Lung (tissue), 16 donors: ENCODE data around the gene AIFM3. TPM values are rescaled to one million over a fixed set of nuclear protein-coding genes. Genes with fewer than 3 reads are reported as not detected.
A peak's percentile ranks its signal among the peaks of the same experiment; 100 is the strongest.

ENCODE experiments used
- ATAC-seq: fragments of 200-7000 bp; cut with Tn5 transposase; one replicate; pipeline ENCODE4 v1.9.1; 2020; ENCODE audit warnings: moderate number of reproducible peaks; ENCODE audit not compliant: insufficient read depth, low FRiP score
- DNase-seq, 3 donors: peaks; one replicate each; pipeline ENCODE4 v3.0.0-alpha.2; 2013 to 2017
- H3K27ac ChIP-seq, 2 donors: one replicate each; pipeline ENCODE4 v1.5.1; 2013; ENCODE audit warnings: mild to moderate bottlenecking in 2 of 2, moderate library complexity in 2 of 2, control low read depth in 1 of 2, inconsistent platforms in 1 of 2, low read depth in 1 of 2, low read length in 1 of 2
- H3K27me3 ChIP-seq, 3 donors: one replicate each; pipeline ENCODE4 v1.5.1; 2013; ENCODE audit warnings: low read length in 2 of 3; ENCODE audit not compliant: control insufficient read depth in 3 of 3, insufficient read depth in 3 of 3
- H3K36me3 ChIP-seq, 4 donors: one replicate each; pipeline ENCODE4 v1.5.1; 2013; ENCODE audit warnings: low read length in 4 of 4, mild to moderate bottlenecking in 1 of 4, moderate library complexity in 1 of 4; ENCODE audit not compliant: control insufficient read depth in 4 of 4, insufficient read depth in 4 of 4
- H3K4me1 ChIP-seq, 5 donors: one replicate each; pipeline ENCODE4 v1.5.1; 2013; ENCODE audit warnings: low read length in 5 of 5, mild to moderate bottlenecking in 2 of 5, moderate library complexity in 1 of 5; ENCODE audit not compliant: control insufficient read depth in 5 of 5, insufficient read depth in 5 of 5
- H3K4me3 ChIP-seq: one replicate; pipeline ENCODE4 v1.5.1; 2013; ENCODE audit warnings: mild to moderate bottlenecking, control low read depth, moderate library complexity
- H3K9ac ChIP-seq, 2 donors: one replicate each; pipeline ENCODE4 v1.5.1; 2013; ENCODE audit warnings: low read length in 2 of 2, control low read depth in 1 of 2; ENCODE audit not compliant: insufficient read depth in 1 of 2
- H3K9me3 ChIP-seq, 4 donors: one replicate each; pipeline ENCODE4 v1.5.1; 2013; ENCODE audit warnings: low read length in 3 of 4, mild to moderate bottlenecking in 1 of 4, moderate library complexity in 1 of 4; ENCODE audit not compliant: control insufficient read depth in 4 of 4, insufficient read depth in 3 of 4
- CTCF ChIP-seq: IDR thresholded peaks from 2 replicates; pipeline ENCODE4 v1.5.1; 2012; ENCODE audit warnings: mild to moderate bottlenecking; ENCODE audit errors: control extremely low read depth, extremely low read depth
- WGBS, 2 donors: extraction: QIAGEN DNeasy Blood & Tissue Kit; methylation state at CpG; one replicate each; pipeline ENCODE4 v1.1.7; 2013; 5-methylcytosine and 5-hydroxymethylcytosine counted together
- long read RNA-seq, 5 donors: transcript quantifications; one replicate each; lab custom pipeline, GENCODE V29; 2026
- polyA plus RNA-seq, 2 donors: library from polyadenylated mRNA; stranded (reverse); fragments of 200-250 nt; gene quantifications; one replicate each; pipeline ENCODE4 v1.2.1, GENCODE V29; 2013
- total RNA-seq, 2 donors: library from RNA; depleted of rRNA in 1 of 2; stranded (reverse); fragments of >200 nt in 1 of 2; gene quantifications; one replicate each; pipeline ENCODE4 v1.2.1, GENCODE V29; 2014 to 2021
- donor health status: control.
- donor health status: control.
- donor health status: Bipolar disorder and iron deficiency.
- donor health status: healthy.
- donor health status: DM: yes; HTN: yes; CAD: no.

Gene AIFM3, protein sequence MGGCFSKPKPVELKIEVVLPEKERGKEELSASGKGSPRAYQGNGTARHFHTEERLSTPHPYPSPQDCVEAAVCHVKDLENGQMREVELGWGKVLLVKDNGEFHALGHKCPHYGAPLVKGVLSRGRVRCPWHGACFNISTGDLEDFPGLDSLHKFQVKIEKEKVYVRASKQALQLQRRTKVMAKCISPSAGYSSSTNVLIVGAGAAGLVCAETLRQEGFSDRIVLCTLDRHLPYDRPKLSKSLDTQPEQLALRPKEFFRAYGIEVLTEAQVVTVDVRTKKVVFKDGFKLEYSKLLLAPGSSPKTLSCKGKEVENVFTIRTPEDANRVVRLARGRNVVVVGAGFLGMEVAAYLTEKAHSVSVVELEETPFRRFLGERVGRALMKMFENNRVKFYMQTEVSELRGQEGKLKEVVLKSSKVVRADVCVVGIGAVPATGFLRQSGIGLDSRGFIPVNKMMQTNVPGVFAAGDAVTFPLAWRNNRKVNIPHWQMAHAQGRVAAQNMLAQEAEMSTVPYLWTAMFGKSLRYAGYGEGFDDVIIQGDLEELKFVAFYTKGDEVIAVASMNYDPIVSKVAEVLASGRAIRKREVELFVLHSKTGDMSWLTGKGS
- 1 to 10 TPM in 1 of 2 donors, under 1 TPM in 1; 0.48 to 7.5 TPM for total RNA-seq
- polyA plus RNA-seq = 1 to 10 TPM; 3.6 to 6.0 TPM
- long read RNA-seq, donor 1 = 0 reads
- long read RNA-seq, donor 2 = 0 reads
- long read RNA-seq, donor 3 = 0 reads
- long read RNA-seq, donor 4 = 0 reads
- long read RNA-seq, donor 5 = 0 reads

DNA sequence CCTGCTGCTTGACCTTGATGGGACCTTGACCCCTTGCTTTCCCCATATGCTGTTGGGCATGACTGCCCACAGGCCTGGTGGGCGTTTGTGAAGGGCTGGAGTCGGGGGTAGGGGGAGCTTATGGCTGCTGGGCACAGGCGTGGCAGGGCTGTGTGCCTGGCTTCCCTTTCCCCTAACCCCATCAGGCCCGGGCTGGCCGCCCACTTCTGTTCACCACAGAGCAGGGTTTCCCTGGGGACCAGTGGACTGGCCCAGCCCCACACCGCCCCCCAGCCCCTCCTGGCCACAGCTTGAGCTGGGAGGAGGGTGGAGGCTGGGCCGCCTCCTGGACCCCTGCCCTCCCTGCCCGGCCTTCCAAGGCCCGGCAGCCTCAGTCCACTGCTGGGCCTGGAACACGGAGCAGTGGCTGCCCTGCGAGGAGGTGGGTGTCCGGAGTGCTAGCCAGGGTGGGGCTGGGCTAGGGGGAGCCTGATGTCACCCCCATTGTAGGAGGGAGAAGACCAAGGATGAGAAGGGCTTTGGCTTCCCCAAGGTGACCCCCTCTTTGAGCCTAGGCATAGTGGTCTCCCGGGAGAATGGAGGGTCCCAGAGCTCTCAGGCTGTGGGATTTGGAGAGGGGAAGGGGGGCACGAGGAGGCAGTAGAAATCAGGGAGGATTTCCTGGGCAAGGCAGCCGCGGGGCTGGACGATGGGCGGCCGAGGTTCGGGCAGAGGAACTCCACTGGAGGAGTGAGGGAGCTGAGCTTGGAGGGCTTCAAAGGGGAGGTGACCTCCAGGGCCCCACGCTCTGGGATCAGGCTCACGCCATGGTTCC is at the start of gene AIFM3:
Gene AIFM3, plus strand, starts transcription at position 373 of the 814 bp plus-strand sequence. CDS start 690 bp downstream, outside the sequence.
- H3K9ac ChIP-seq = no peak within 1 kb of the TSS

GRCh38 chr22:20918663-20919218 is 48.3 kb upstream of the AIFM3 start:
- ATAC-seq = no peak
- 1 to 2% methylated on average over 19 of the region's 19 CpGs for WGBS, 2 donors
- no peaks in the 10 kb centered on the region for H3K9me3 ChIP-seq
- H3K36me3 ChIP-seq = peaks cover 0 to 9% (median under 1%) of the 10 kb centered on the region in 4 donors
- no peaks in the 10 kb centered on the region for H3K27me3 ChIP-seq
- no peak overlapping the region for H3K27ac ChIP-seq
- DNase-seq = peak in 2 of 3 donors; percentile 1 to 19
- no peak for TF ChIP-seq CTCF
- peaks cover 0 to 15% (median 5%) of the 10 kb centered on the region in 5 donors for H3K4me1 ChIP-seq
- peak overlapping the region; percentile 52 for H3K4me3 ChIP-seq
- H3K9ac ChIP-seq = peak overlapping the region; percentile 15 to 52

More for the DNA sequence above, at the start of gene AIFM3:
- WGBS, 2 donors = 66 to 72% methylated on average over 21 to 22 of the region's 22 CpGs
- no peak for DNase-seq
- Histone ChIP-seq H3K4me3 (no peak within 1 kb of the TSS), H3K27me3 (peaks cover 0 to 16% (median 5%) of the 10 kb centered on the region in 3 donors), H3K4me1 (peaks cover 0 to 3% (median 0%) of the 10 kb centered on the region in 5 donors), H3K36me3 (no peaks in the 10 kb centered on the region), H3K27ac (no peak within 1 kb of the TSS), H3K9me3 (no peaks in the 10 kb centered on the region)
- ATAC-seq = no peak
- TF ChIP-seq CTCF = no peak

- H3K9ac ChIP-seq = peak overlapping the region; percentile 1 to 51
- H3K36me3 ChIP-seq = peaks cover 0 to 9% (median under 1%) of the 10 kb centered on the region in 4 donors
- H3K9me3 ChIP-seq = no peaks in the 10 kb centered on the region
- H3K27me3 ChIP-seq = no peaks in the 10 kb centered on the region
- no peak for TF ChIP-seq CTCF
- H3K27ac ChIP-seq = no peak overlapping the region
- H3K4me1 ChIP-seq = peaks cover 0 to 15% (median 5%) of the 10 kb centered on the region in 5 donors
- DNase-seq (peak in 1 of 3 donors; percentile 20), ATAC-seq (no peak)
- 17 to 20% methylated on average over 4 of the region's 4 CpGs for WGBS, 2 donors
- no peak overlapping the region for H3K4me3 ChIP-seq
These were observed 47.3 kb upstream of the AIFM3 start for GRCh38 chr22:20919718-20920117.
